GM21825 (cell line): ENCODE measurements around the gene ABHD11.

Source experiments
- ATAC-seq: cut with Tn5 transposase; IDR thresholded peaks from one replicate; pipeline ENCODE4 v1.9.1; 2021; ENCODE audit warnings: mild to moderate bottlenecking, moderate library complexity; ENCODE audit not compliant: unreplicated experiment

Gene ABHD11

DNA sequence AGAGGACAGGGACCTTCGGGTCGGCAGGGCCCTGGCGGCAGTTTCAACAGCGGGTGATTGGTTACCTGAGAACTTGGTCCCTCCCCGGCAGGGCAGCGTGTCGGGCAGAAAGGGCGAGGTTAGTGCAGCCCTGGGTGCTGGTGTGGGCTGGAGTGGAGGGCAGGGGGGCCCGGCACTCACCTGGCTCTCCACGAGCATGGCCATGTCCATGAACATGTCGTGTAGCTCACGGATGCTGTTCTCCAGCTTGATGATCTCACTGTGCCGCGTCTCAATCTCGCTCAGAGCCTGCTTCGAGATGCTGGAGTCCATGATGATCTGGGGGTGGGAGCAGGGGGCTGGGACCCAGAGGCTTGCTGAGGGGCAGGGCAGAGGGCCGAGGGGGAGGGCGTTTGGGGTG is 35.9 kb downstream of the ABHD11 start:
- ATAC-seq, result no peak

DNA sequence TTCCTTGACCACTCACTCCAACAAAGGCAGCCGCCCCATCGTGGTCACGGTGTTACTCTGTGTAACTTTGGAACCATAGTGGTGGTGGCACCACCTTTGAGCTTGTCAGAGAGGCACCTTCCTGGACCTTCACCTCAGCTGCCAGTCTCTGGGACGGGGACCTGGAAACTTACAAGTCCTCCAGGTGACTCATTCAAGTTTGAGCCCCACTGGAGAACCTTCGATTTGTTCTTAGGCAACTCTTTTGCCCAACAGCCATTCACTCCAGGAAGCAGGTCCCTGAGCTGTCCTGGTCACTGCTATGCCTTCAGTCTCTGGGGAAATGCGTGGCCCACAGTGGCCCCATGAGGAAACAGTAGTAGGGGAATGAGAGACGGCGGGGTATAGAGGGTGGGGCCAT is 36.4 kb downstream of the ABHD11 start:
- ATAC-seq, result no peak

DNA sequence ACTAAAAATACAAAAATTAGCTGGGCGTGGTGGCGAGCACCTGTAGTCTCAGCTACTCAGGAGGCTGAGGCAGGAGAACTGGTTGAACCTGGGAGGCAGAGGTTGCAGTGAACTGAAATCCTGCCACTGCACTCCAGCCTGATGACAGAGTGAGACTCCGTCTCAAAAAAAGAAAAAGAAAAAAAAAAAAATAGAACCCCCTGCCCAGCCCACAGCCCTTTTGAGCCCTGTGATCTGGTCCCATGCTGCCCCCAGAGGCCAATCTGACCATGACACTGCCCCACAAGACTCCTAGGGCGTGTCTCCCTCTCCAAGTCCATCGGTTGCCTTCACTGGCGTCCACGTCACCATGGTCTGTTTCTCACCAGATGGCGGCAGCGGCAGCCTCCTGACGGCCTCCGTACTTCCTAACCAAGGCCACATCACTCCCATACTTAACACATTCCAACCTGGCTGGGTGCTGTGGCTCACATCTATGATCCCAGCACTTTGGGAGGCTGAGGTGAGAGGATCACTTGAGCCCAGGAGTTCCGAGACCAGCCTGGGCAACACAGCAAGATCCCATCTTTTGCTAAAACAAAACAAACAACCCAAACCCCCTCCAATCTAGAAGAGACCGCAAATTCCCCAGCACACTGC is 37.1 kb downstream of the ABHD11 start:
- ATAC-seq, result no peak

DNA sequence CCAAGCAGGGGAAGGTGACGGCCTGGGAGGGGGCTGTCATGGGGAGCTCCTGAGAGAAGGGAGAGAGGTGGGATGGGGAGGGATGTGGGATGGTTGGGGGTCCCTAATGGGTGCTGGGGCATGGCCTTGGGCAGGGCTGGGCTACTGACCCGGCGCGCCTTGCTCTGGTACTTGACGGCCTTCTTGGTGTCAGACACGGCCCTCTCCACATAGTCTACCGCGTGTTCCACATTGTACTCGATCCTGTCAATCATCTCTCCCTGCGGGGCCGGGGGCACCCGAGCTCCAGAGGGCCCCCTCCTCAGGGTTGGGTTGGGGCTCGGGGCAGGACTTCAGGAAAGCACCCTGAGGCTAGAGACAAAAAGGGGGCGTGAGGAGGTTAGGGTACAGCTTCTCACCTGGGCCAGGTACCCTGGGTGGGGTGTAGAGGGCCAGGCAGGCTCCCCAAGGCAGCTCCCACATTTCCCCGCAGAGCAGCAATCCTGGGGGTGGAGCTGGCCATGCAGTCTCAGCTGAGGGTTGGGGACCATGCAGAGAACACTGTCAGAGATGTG is 37.9 kb downstream of the ABHD11 start:
- ATAC-seq, result no peak

DNA sequence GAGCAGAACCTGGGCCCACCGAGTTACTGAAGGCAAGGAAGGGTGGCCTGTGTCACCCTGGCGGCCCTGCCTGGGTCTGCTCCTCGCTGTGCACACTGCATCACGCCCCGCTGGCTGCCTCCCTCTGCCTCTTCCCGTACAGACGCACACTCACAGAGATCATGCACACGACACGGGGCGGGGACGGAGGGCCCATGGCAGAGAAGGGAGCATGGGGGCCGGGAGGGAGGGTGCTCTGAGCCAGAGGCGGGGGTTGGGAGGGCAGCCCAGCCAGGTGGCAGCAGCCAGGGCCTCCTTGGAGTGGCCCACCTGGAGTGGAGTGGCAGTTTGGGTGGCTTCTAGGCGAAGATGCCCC is 38.6 kb downstream of the ABHD11 start:
- ATAC-seq, result no peak

DNA sequence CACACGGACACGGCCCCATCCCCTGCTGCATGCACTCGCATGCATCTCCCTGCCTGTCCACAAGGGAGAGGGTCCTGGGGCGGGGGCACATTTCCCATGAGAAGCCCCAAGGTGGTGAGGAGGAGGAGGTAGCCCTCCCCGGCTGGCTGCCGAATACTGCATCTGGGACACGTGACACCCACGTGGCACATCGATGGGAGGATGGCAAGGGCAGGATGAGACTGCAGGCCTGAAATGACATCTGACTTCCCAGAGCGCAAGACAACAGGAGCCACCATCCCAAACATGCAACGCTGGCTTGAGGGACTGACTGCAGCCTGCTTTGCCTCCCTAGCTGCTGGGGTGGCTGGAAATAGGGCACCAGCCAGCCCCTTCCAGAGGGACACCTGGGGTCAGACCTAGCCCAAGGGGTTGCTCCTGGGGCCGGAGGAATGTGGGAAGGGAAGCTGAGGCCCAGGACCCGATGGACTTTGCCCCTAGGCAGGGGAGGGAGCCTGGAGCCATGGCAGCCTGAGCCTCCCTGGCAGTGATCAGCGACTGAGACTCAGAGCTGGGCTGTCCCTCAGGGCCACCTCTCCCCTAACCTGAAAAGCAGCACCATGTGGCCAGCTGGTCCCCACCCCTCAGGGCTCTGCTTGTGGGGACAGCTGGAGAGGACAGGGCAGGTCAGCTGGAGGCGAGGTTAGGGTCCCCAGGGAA is 39.1 kb downstream of the ABHD11 start:
- ATAC-seq, result no peak

DNA sequence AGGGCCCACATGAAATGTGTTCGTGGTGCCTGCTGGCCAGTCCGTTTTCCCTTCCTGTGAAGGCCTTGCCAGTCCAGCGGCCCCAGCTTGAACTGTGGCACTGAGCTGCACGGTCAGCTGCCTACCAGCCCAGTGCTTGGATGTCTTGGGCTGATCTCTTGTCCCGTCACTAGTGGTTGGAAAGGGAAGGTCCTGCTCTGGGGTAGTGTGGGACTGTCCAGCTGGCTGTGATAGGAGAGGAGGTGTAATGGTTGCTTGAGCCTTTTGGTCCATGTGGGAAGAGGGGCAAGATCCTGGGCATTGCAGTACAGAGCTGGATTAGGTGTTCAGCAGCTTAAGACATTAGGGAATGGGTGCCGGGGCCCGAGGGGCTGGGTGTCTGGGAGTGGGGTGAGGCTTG is 40.2 kb downstream of the ABHD11 start:
- no peak for ATAC-seq

DNA sequence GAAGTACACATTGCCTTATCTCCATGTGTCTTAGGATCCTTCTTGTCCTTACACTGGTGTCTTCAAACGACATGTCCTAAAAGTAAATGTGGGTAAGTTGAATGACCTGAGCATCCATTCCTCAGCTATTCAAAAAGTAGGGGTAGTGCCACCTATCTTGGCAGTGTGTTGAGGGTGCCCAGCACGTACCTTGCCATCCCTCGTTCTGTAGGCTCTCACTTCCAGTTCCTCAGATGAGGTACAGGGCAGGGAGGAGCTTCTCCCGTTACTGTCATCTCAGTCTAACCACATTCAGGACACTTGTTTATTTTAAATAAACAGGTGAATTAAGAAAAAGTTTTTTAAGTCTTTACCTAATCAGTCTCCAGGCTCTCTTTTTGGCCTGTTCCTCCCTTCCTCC is 42.2 kb downstream of the ABHD11 start:
- ATAC-seq, result no peak

DNA sequence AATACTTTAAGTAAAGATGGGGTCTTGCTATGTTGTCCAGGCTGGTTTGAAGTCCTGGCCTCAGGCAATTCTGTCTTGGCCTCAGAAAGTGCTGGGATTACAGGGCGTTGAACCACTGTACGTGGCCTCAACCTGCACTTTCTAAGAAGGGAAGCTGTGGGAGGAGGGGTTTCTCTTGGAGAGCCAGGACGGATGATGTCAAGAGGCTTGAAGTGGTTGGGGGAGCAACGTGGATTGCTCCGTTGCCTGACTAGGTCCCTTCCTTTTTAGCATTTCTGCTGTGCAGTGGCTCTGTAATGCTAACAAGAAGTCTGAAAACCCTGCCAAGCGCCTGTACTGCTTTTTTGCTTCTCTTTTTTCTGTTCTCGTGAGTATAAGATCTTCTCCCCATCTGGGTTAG is 48.0 kb downstream of the ABHD11 start:
- ATAC-seq, result no peak

DNA sequence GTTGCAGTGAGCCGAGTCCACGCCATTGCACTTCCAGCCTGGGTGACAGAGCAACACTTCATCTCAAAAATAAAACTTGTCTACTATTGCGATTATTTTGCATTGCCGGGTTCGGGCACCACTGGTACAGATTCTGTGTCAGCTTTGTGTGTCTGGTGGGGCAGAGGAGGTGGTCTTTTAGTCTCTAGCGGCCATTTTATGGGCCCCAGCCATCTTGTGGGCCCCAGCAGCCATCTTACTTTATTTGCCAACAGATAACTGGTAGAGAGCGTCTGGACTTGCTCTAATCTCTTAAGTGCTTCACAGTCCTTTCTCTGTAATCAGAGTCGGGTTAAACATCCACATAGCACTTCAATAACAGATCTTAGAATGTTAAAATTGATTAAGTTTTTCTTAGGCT is 50.3 kb downstream of the ABHD11 start:
- ATAC-seq, result no peak
